Loucy (cell line): ENCODE measurements around the gene CRABP1.

Experiments
- H2AFZ ChIP-seq: fragments of 200-600 bp; sonication (generic); 2 replicates; pipeline ENCODE4 v1.6.0; 2016; ENCODE audit warnings: antibody characterized with exemption, mild to moderate bottlenecking, low read length, moderate library complexity
- H3F3A ChIP-seq: fragments of 200-600 bp; 2 replicates; pipeline ENCODE4 v1.6.0; 2016; ENCODE audit warnings: antibody characterized with exemption, low read depth, mild to moderate bottlenecking
- H3K27me3 ChIP-seq: fragments of 200-600 bp; sonication (generic); 2 replicates; pipeline ENCODE4 v1.6.1; 2014; ENCODE audit warnings: low read length, mild to moderate bottlenecking; ENCODE audit not compliant: insufficient read depth, poor library complexity, severe bottlenecking
- H3K36me3 ChIP-seq: fragments of 200-600 bp; sonication (generic); 2 replicates; pipeline ENCODE4 v1.6.1; 2016; ENCODE audit warnings: low read length; ENCODE audit not compliant: insufficient read depth
- H3K4me1 ChIP-seq: fragments of 200-600 bp; sonication (generic); 2 replicates; pipeline ENCODE4 v1.5.1; 2014; ENCODE audit warnings: low read length, mild to moderate bottlenecking; ENCODE audit not compliant: insufficient read depth, poor library complexity, severe bottlenecking
- H3K4me2 ChIP-seq: fragments of 200-600 bp; sonication (generic); 2 replicates; pipeline ENCODE4 v1.6.0; 2014; ENCODE audit warnings: antibody characterized with exemption, low read length, low read depth, mild to moderate bottlenecking; ENCODE audit not compliant: poor library complexity, severe bottlenecking
- H3K4me3 ChIP-seq: fragments of 200-600 bp; sonication (generic); 2 replicates; pipeline ENCODE4 v1.5.1; 2014; ENCODE audit warnings: low read length, mild to moderate bottlenecking, mixed read lengths; ENCODE audit not compliant: poor library complexity, severe bottlenecking
- H3K79me2 ChIP-seq: fragments of 200-600 bp; sonication (generic); 2 replicates; pipeline ENCODE4 v1.6.1; 2014; ENCODE audit warnings: low read length; ENCODE audit not compliant: insufficient read depth
- H3K9ac ChIP-seq: fragments of 200-600 bp; sonication (generic); 2 replicates; pipeline ENCODE4 v1.6.0; 2014; ENCODE audit warnings: mild to moderate bottlenecking, low read depth, low read length, moderate library complexity; ENCODE audit not compliant: poor library complexity, severe bottlenecking
- H3K9me2 ChIP-seq: fragments of 200-600 bp; sonication (generic); replicated peaks from 2 replicates; pipeline ENCODE4 v1.6.1; 2016; ENCODE audit warnings: low read depth, low read length, mixed read lengths
- H3K9me3 ChIP-seq: fragments of 200-600 bp; sonication (generic); 2 replicates; pipeline ENCODE4 v1.6.1; 2014; ENCODE audit warnings: mild to moderate bottlenecking, antibody characterized with exemption, low read length, low read depth; ENCODE audit not compliant: insufficient read depth
- H4K20me1 ChIP-seq: fragments of 200-600 bp; sonication (generic); 2 replicates; pipeline ENCODE4 v1.6.0; 2014; ENCODE audit warnings: antibody characterized with exemption, low read length, mild to moderate bottlenecking; ENCODE audit not compliant: insufficient read depth, poor library complexity, severe bottlenecking
- EZH2phosphoT487 ChIP-seq: fragments of 200-600 bp; IDR thresholded peaks from 2 replicates; pipeline ENCODE4 v1.6.1; 2018; ENCODE audit warnings: antibody characterized with exemption, mild to moderate bottlenecking, moderate library complexity, borderline replicate concordance
- TF ChIP-seq, protein P1 (sequence below): fragments of 200-600 bp; sonication (generic); conservative IDR thresholded peaks from 2 replicates; pipeline ENCODE4 v1.5.1; 2014; ENCODE audit warnings: mild to moderate bottlenecking, antibody characterized with exemption, low read length

Gene CRABP1

GRCh38 chr15:78382114-78382880 lies 42.1 kb downstream of the CRABP1 start:
- Histone ChIP-seq H3K79me2 (no peaks in the 10 kb centered on the region), H3K9ac (no peak overlapping the region), H2AFZ (no peak overlapping the region), H3K27me3 (no peaks in the 10 kb centered on the region), H3K4me1 (no peaks in the 10 kb centered on the region), H3K4me3 (no peak overlapping the region), H3K9me3 (no peaks in the 10 kb centered on the region), H3K9me2 (no peaks in the 10 kb centered on the region), H3F3A (no peaks in the 10 kb centered on the region), H4K20me1 (no peaks in the 10 kb centered on the region), H3K4me2 (no peak overlapping the region), H3K36me3 (no peaks in the 10 kb centered on the region)
- TF ChIP-seq, protein P1, sequence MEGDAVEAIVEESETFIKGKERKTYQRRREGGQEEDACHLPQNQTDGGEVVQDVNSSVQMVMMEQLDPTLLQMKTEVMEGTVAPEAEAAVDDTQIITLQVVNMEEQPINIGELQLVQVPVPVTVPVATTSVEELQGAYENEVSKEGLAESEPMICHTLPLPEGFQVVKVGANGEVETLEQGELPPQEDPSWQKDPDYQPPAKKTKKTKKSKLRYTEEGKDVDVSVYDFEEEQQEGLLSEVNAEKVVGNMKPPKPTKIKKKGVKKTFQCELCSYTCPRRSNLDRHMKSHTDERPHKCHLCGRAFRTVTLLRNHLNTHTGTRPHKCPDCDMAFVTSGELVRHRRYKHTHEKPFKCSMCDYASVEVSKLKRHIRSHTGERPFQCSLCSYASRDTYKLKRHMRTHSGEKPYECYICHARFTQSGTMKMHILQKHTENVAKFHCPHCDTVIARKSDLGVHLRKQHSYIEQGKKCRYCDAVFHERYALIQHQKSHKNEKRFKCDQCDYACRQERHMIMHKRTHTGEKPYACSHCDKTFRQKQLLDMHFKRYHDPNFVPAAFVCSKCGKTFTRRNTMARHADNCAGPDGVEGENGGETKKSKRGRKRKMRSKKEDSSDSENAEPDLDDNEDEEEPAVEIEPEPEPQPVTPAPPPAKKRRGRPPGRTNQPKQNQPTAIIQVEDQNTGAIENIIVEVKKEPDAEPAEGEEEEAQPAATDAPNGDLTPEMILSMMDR: no peak
- TF ChIP-seq EZH2phosphoT487: no peak

GRCh38 chr15:78384651-78385050 lies 44.5 kb downstream of the CRABP1 start:
- no peaks in the 10 kb centered on the region for H3K79me2 ChIP-seq
- no peaks in the 10 kb centered on the region for H3K27me3 ChIP-seq
- no peaks in the 10 kb centered on the region for H3K9me3 ChIP-seq
- H3K4me3 ChIP-seq: no peak overlapping the region
- no peaks in the 10 kb centered on the region for H3K4me1 ChIP-seq
- H4K20me1 ChIP-seq: no peaks in the 10 kb centered on the region
- no peaks in the 10 kb centered on the region for H3F3A ChIP-seq
- H3K9ac ChIP-seq: no peak overlapping the region
- H2AFZ ChIP-seq: no peak overlapping the region
- H3K36me3 ChIP-seq: no peaks in the 10 kb centered on the region
- no peaks in the 10 kb centered on the region for H3K9me2 ChIP-seq
- no peak overlapping the region for H3K4me2 ChIP-seq
- TF ChIP-seq EZH2phosphoT487: no peak
- TF ChIP-seq, protein P1: no peak

GRCh38 chr15:78387246-78388037 lies 47.3 kb downstream of the CRABP1 start:
- H3K4me3 ChIP-seq: no peak overlapping the region
- no peaks in the 10 kb centered on the region for H3K4me1 ChIP-seq
- no peak overlapping the region for H3K4me2 ChIP-seq
- no peak for TF ChIP-seq EZH2phosphoT487
- TF ChIP-seq, protein P1: no peak
- no peaks in the 10 kb centered on the region for H3K9me2 ChIP-seq
- no peak overlapping the region for H2AFZ ChIP-seq
- H3K27me3 ChIP-seq: no peaks in the 10 kb centered on the region
- H4K20me1 ChIP-seq: no peaks in the 10 kb centered on the region
- no peaks in the 10 kb centered on the region for H3K79me2 ChIP-seq
- H3F3A ChIP-seq: no peaks in the 10 kb centered on the region
- no peaks in the 10 kb centered on the region for H3K36me3 ChIP-seq
- no peaks in the 10 kb centered on the region for H3K9me3 ChIP-seq
- H3K9ac ChIP-seq: no peak overlapping the region
